IPS-NIHi7 (cell line): ENCODE results near the gene GIPR.

Experiments
- DNase-seq: peaks from one replicate; pipeline ENCODE4 v3.0.0; 2012; ENCODE audit warnings: mixed read lengths; ENCODE audit errors: extremely low spot score

The GIPR gene

GRCh38 chr19:45730368-45731288, 62.6 kb downstream of the GIPR start, which contains the start of gene FBXO46:
Gene FBXO46 (minus strand): TSS chr19:45730896. CDS start chr19:45713495, 17,401 bp downstream.
- DNase-seq: peak; percentile 96
